ENCODE data around the gene MATN3. TPM values are rescaled to one million over a fixed set of nuclear protein-coding genes. Genes with fewer than 3 reads are reported as not detected.

MATN3 gene
- total and polyA plus RNA-seq, 2 of the 13 experiments (the other 11 are each of a cell fraction or from before 2014, with no cell fraction given), result 36.1 to 208 TPM

DNA sequence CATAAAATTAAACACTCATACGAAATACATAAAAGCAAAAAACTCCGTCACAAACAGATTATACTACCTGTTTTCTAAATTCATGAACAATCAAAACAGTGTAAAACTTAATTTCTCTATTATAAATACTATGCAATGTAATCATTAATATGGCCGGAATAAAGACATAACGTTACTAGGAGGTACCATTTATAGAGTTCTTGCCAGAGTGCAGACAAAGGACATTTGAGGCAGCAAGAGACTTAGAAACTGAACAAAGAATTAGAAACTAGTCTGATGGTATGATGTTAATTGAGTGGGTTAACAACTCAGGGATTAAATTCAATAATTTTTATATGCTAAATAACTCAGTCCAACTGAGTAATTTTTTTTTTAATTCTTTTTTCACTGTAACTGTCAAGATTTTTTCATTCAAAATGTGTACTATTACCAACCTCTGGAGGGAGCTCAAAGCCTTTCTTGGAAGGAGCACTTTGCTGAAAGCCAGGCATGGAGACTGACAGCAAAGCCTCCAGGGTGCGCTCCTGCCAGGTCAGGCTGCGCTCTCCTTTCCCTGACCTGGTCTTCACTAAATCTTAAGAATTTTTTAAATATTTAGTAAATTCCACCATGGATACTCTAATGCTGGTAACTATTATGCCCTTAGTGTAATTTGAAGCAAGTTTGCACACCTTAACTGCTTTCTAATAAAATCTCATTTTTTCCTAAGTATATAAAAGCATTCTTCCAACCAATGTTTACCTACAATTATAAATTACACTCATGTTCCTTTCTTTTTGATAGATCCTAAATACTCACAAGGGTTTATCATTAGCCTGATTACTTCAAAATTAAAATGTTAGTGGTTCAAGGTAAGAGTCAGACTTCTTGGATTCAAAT is 56.7 kb downstream of the MATN3 start (continued):
- no peak for TF ChIP-seq MTA3 (CRISPR knock-in tag; IDR thresholded peaks at IDR 0.05)
- TF ChIP-seq NR3C1 (CRISPR knock-in tag; IDR thresholded peaks at IDR 0.05), result no peak
- no peak for TF ChIP-seq HIVEP1 (CRISPR knock-in tag; IDR thresholded peaks at IDR 0.05)
- TF ChIP-seq TAF1 (CRISPR knock-in tag; IDR thresholded peaks at IDR 0.05), result no peak
- no peak for TF ChIP-seq SP2 (CRISPR knock-in tag; IDR thresholded peaks at IDR 0.05)
- TF ChIP-seq ZNF350 (CRISPR knock-in tag; IDR thresholded peaks at IDR 0.05; ENCODE audit: borderline replicate concordance, low read depth), result no peak
- TF ChIP-seq ZNF557 (CRISPR knock-in tag; IDR thresholded peaks at IDR 0.05), result no peak
- no peak for TF ChIP-seq ZSCAN30 (CRISPR knock-in tag; IDR thresholded peaks at IDR 0.05)
- TF ChIP-seq ZBED4 (CRISPR knock-in tag; IDR thresholded peaks at IDR 0.05; ENCODE audit: borderline replicate concordance), result no peak
- 0 out of 2 replicates have a peak, but pooled peaks have one; percentile 14 for TF ChIP-seq RCOR2 (CRISPR knock-in tag; IDR thresholded peaks at IDR 0.05)
- no peak for TF ChIP-seq ZNF3 (CRISPR knock-in tag; IDR thresholded peaks at IDR 0.05)
- no peak for TF ChIP-seq FOXA3 (CRISPR knock-in tag; IDR thresholded peaks at IDR 0.05)
- no peak for TF ChIP-seq GLI4 (CRISPR knock-in tag; IDR thresholded peaks at IDR 0.05; ENCODE audit: borderline replicate concordance)
- no peak for TF ChIP-seq ZNF260 (CRISPR knock-in tag; IDR thresholded peaks at IDR 0.05; ENCODE audit: borderline replicate concordance, low read depth)
- no peak for TF ChIP-seq ZNF790 (CRISPR knock-in tag; IDR thresholded peaks at IDR 0.05; ENCODE audit: borderline replicate concordance)
- no peak for TF ChIP-seq REPIN1 (CRISPR knock-in tag; IDR thresholded peaks at IDR 0.05; ENCODE audit: borderline replicate concordance, low read depth)
- TF ChIP-seq ZNF446 (CRISPR knock-in tag; IDR thresholded peaks at IDR 0.05), result no peak
- no peak for TF ChIP-seq ZNF224 (CRISPR knock-in tag; IDR thresholded peaks at IDR 0.05)
- no peak for TF ChIP-seq SOX6 (IDR thresholded peaks at IDR 0.05)
- TF ChIP-seq SOX6 (CRISPR knock-in tag; IDR thresholded peaks at IDR 0.05), result 0 out of 2 replicates have a peak, but pooled peaks have one; percentile 11
- TF ChIP-seq PLSCR1 (CRISPR knock-in tag; IDR thresholded peaks at IDR 0.05; ENCODE audit: borderline replicate concordance), result no peak
- no peak for TF ChIP-seq NFKBIZ (CRISPR knock-in tag; IDR thresholded peaks at IDR 0.05)
- 0 out of 2 replicates have a peak, but pooled peaks have one; percentile 21 for TF ChIP-seq NR2F6 (IDR thresholded peaks at IDR 0.05)
- TF ChIP-seq NR2F6 (CRISPR knock-in tag; IDR thresholded peaks at IDR 0.05), result peak; percentile 2; the same call in 1 of the 2 replicates
- TF ChIP-seq SRF (IDR thresholded peaks at IDR 0.05; ENCODE audit: low read depth, low read length), result no peak
- no peak for TF ChIP-seq ZMAT3 (CRISPR knock-in tag; conservative IDR thresholded peaks at IDR 0.05)
- TF ChIP-seq RBAK (CRISPR knock-in tag; IDR thresholded peaks at IDR 0.05), result no peak
- no peak for TF ChIP-seq BCL6 (CRISPR knock-in tag; IDR thresholded peaks at IDR 0.05)
- no peak for TF ChIP-seq ZNF780A (CRISPR knock-in tag; IDR thresholded peaks at IDR 0.05)
- no peak for TF ChIP-seq ZNF124 (CRISPR knock-in tag; IDR thresholded peaks at IDR 0.05)

Measured in HepG2 (cell line).